Measurements from ENCODE around the gene CSTPP1. TPM values are rescaled to one million over a fixed set of nuclear protein-coding genes. Genes with fewer than 3 reads are reported as not detected.
"Not testable (repeated sequence)": the region's sequence is repeated elsewhere in the genome, so short reads cannot be mapped to it uniquely, and the experiment has no call there.

The CSTPP1 gene
- total RNA-seq, 4 donors from 2014 or later = 47.5 to 87.6 (median 57.7) TPM

DNA sequence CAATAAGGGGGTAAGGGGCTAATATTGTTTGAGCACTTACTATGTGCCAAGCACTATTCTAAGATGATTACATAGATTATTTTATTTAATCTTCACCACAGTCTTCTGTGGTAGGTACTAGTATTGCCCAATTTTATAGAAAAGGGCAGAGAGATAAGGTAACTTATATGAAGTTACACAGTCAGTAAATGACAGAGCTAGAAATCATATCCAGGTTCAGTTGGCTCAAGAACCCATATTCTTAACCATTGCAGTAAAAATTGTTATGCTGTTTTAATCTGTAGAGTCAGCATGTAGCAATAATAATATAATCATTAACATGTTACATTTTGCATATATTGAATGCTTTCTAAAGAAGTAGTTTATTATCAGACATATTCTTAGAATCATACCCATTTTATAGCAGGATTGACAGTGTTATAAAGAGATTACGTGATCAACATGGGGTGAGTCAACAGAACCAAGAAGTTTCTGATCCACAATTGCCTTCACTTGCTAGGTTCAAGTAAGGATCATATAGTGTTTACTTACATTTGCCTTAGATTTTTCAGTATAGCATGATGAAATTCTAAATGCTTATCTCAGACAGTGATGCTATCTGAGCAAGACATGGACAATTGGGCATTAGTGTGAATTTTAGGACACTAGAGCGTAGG, 46.4 kb downstream of the CSTPP1 start:
- intact Hi-C loops (cut with DNase I; ENCODE audit: low total_unique reads) = no loop called here

DNA sequence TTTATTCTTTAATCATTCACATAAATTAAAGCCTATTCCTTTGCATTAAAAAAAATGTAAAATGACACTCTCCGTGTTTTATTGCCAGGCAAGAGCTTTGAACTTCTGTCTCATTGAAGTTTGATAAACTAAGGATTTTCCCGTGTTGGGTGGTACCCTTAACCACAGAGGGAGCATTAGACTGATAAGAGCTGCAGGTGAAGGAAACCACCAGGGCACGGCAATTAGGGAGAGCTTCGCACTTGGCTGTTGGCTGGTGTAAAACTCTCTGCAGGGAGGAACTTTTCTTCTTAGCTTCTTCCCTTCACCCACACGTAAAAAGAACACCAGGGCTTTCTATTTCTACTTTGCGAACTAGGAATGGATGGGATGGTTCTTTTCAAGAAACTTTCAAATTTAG, 47.0 kb downstream of the CSTPP1 start:
- H3K4me3 ChIP-seq (ENCODE audit: low read depth, poor library complexity, severe bottlenecking) = no peak overlapping the region
- intact Hi-C loops (cut with DNase I; ENCODE audit: low total_unique reads) = no loop called here
- TF ChIP-seq, protein P1, sequence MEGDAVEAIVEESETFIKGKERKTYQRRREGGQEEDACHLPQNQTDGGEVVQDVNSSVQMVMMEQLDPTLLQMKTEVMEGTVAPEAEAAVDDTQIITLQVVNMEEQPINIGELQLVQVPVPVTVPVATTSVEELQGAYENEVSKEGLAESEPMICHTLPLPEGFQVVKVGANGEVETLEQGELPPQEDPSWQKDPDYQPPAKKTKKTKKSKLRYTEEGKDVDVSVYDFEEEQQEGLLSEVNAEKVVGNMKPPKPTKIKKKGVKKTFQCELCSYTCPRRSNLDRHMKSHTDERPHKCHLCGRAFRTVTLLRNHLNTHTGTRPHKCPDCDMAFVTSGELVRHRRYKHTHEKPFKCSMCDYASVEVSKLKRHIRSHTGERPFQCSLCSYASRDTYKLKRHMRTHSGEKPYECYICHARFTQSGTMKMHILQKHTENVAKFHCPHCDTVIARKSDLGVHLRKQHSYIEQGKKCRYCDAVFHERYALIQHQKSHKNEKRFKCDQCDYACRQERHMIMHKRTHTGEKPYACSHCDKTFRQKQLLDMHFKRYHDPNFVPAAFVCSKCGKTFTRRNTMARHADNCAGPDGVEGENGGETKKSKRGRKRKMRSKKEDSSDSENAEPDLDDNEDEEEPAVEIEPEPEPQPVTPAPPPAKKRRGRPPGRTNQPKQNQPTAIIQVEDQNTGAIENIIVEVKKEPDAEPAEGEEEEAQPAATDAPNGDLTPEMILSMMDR (IDR thresholded peaks at IDR 0.05) = no peak
- no peak for TF ChIP-seq POLR2A (IDR thresholded peaks at IDR 0.05)
- no peak for DNase-seq (ENCODE audit: low spot score in 2 of 2)
- WGBS, 2 donors = 55 to 62% methylated on average over 6 of the region's 6 CpGs

More for the DNA sequence above, 46.4 kb downstream of the CSTPP1 start:
- TF ChIP-seq POLR2A (IDR thresholded peaks at IDR 0.05) = no peak
- TF ChIP-seq, protein P1 (IDR thresholded peaks at IDR 0.05) = no peak
- no peak for DNase-seq (ENCODE audit: low spot score in 2 of 2)
- WGBS, 2 donors = 74 to 81% methylated on average over 2 of the region's 2 CpGs
- no peak overlapping the region for H3K4me3 ChIP-seq (ENCODE audit: low read depth, poor library complexity, severe bottlenecking)

DNA sequence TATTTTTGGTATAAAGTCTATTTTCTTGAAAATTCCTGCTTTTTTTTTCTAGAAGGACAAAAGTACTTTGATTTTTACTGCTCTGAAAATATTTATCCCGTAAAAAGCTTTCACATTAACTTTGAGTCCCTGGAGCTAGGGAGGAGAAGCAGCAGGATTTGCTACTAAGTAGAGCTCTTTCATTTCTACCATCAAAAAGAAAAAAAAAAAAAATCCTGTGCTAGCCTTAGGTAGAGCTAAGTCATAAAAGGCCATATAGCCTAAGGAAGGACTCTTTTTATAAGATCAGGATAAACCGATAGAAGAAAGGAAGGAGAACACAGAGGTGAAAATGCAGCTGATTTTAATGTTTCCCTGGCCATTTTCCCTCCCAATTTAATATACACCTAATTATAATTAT, 48.0 kb downstream of the CSTPP1 start:
- no peak for TF ChIP-seq POLR2A (IDR thresholded peaks at IDR 0.05)
- TF ChIP-seq, protein P1 (IDR thresholded peaks at IDR 0.05) = no peak
- no peak for DNase-seq (ENCODE audit: low spot score in 2 of 2)
- intact Hi-C loops (cut with DNase I; ENCODE audit: low total_unique reads) = no loop called here
- WGBS, 2 donors = 55 to 74% methylated on average over 2 of the region's 2 CpGs
- H3K4me3 ChIP-seq (ENCODE audit: low read depth, poor library complexity, severe bottlenecking) = no peak overlapping the region

DNA sequence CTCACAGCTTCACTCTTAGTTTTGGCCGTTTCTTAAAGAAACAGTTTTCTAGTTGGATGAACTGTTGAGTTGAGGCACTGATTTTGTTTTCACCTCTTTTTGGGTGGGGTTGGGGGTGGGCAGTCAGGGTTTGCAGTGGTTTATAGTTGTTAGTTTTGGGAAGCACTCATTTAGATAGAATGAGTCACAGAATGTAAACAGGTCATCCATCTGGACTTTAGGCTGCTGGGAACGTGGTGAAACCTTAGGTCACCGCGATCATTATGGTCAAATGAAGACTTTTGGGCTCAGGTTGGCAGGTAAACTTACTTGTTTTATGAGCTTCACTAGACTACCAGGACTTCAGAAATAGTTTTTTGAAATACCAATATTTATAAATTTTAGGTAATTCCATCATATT, 48.4 kb downstream of the CSTPP1 start:
- WGBS, 2 donors = 73 to 83% methylated on average over 4 of the region's 4 CpGs
- no peak for DNase-seq (ENCODE audit: low spot score in 2 of 2)
- no peak overlapping the region for H3K4me3 ChIP-seq (ENCODE audit: low read depth, poor library complexity, severe bottlenecking)
- TF ChIP-seq, protein P1 (IDR thresholded peaks at IDR 0.05) = no peak
- TF ChIP-seq POLR2A (IDR thresholded peaks at IDR 0.05) = no peak
- intact Hi-C loops (cut with DNase I; ENCODE audit: low total_unique reads) = no loop called here

DNA sequence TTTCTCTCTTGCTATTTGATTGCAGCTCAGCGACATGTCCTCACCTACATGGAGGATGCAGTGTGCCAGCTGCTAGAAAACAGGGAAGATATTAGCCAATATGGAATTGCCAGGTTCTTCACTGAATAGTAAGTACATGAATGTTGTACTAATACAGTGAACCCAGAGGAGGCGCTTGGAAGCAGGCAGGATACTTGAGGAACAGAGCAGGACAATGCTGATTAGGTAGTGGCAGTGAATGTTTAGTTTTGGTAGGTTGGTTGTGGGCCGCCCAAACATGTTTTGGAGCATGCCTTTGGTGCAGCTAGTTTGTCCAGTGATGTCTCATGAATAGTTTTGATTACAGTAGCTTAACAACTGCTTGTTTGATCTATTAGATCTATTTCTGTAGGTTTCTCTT, 50.6 kb downstream of the CSTPP1 start:
- intact Hi-C loops (cut with DNase I; ENCODE audit: low total_unique reads) = no loop called here
- 61 to 65% methylated on average over 3 of the region's 3 CpGs for WGBS, 2 donors
- TF ChIP-seq, protein P1 (IDR thresholded peaks at IDR 0.05) = no peak
- no peak for TF ChIP-seq POLR2A (IDR thresholded peaks at IDR 0.05)

DNA sequence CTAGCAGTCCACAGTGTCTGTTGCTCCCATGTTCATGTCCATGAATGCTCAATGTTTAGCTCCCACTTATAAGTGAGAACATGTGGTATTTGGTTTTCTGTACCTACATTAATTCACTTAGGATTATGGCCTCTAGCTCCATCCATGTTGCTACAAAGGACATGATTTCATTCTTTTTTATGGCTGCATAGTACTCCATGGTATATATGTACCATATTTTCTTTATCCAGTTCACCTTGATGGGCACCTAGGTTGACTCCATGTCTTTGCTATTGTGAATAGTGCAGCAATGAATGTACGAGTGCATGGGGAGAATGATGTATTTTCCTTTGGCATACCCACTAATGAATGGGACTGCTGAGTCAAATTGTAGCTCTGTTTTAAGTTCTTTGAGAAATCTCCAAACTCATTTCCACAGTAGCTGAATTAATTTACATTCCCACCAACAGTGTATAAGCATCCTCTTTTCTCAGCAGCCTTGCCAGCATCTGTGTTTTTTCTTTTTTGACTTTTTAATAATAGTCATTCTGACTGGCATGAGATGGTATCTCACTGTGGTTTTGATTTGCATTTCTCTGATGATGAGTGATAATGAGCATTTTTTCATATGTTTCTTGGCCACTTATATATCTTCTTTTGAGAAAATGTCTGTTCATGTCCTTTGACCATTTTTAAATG, 53.4 kb downstream of the CSTPP1 start:
- intact Hi-C loops (cut with DNase I; ENCODE audit: low total_unique reads); DNase-seq (ENCODE audit: low spot score in 2 of 2); H3K4me3 ChIP-seq (ENCODE audit: low read depth, poor library complexity, severe bottlenecking): not testable (repeated sequence)
- 90 to 97% methylated on average over 1 of the region's 1 CpG for WGBS, 2 donors

More for the DNA sequence above, 50.6 kb downstream of the CSTPP1 start:
- H3K4me3 ChIP-seq (ENCODE audit: low read depth, poor library complexity, severe bottlenecking) = no peak overlapping the region
- peak in 1 of 2 donors; percentile 25 for DNase-seq (ENCODE audit: low spot score in 2 of 2)

Measured in lower leg skin (tissue), 4 donors.